Smooth muscle cell of the brain vasculature (primary cell): ENCODE results near the gene DSCAML1.

Source experiments
- DNase-seq: peaks from one replicate; pipeline ENCODE4 v3.0.0-alpha.2; 2012; ENCODE audit warnings: low read depth, low spot score

Gene DSCAML1

DNA sequence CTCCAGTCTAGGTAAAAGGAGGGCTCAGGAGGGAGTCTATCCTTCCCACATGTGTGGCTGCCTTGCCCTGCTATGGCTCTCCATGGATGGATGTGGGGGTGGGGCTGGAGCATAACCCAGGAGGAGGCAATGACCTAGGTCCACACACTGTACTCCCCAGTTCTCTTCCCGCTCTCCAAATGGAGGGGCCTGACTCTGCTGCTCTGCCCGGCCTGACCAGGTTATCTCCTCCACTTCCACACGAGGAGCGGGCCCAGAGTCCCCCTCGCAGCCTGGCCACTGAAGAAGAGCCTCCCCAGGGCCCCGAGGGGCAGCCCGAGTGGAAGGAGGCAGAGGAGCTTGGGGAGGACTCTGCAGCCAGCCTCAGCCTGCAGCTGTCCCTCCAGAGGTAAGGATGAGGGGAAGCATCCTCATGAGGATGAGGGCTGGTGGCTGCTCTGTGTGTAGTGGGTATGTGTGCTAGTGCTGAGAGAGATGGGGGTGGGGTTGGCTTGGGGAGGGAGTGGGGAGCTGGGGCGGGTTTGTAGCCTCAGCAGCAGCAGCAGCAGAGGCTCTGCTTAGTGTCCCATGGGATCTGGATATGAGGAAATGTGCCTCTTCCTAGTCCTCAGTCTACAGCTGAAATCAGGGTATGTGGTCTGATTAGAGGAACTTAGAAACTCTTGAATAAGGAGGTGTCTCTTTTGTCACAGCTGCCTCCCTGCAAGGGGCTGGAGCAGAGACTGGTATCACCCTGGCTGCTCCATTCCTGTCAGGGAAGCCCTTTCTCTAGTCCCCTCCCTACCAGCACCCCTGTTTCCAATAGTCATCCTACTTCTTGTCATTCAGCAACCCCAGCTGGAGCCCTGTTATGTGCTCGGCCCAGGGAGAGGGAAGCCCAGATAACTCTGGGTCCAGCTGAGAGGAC lies 415.3 kb downstream of the DSCAML1 start:
- no peak for DNase-seq

DNA sequence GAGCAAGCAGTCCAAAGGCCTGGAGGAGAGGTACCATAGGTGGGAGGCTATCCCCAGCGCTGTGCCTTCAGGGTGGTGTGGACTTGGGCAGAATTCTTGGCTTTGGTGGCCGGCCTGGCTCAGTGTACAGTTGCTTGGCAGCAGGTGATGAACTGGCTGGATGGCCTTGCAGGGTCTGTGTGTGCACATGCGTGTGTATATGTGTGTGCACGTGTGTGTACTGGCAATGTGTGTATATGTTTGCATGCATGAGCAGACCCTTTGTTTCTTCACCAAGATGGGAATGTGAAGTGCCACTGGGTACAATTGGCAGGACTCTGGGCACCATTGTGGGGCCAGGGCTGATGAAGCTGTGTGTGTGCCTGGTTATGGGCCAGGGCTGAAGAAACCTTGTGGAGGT lies 416.3 kb downstream of the DSCAML1 start:
- DNase-seq, result no peak

- no peak for DNase-seq
These were observed 417.8 kb downstream of the DSCAML1 start for GRCh38 chr11:117378976-117379865.
